ENCODE results near the gene IPO4. TPM values are rescaled to one million over a fixed set of nuclear protein-coding genes. Genes with fewer than 3 reads are reported as not detected.
A peak's percentile ranks its signal among the peaks of the same experiment; 100 is the strongest.

Gene IPO4
- total and polyA plus RNA-seq, 2 of the 13 experiments (the other 11 are each of a cell fraction or from before 2014, with no cell fraction given), result 39.0 to 179 TPM

DNA sequence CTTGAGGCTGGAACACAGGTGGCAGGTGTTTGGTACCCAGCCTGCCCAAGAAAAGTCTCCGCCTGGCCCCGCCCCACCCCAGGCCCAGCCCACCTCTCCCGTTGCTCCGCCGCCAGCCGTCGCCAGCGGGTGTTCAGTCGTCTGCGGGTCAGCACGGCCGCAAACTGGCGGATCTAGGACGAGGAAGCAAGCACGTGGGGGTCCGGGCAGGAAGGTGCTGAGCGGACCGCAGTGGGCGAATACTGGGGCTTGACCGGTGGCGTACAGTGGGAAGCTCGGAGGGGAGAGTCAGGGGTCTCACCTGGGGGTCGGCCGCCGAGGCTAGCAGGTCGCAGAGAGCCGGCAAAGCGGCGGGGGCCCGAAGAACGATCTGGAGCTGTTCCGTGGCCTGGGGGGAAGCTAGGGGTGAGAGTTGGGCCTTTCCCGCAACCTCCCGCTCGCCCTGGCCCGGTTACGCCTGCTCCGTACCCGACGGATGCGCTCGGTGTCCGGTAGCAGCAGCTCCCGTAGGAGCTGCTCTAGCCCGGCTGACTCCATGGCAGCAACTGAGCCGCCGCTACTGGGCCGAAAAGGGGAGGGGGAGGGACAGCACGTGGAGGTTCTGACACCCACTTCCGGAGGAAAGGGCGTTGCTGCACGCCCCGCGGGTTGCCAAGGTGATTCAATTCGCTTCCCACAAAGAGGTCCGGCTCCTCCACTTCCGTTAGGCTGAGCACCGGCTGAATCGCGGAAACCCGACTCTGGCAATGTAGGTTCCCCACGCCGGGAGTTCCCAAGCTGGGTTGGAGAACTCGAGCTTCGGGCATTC lies at the start of gene IPO4 (continued):
- TF ChIP-seq HNRNPUL1 (IDR thresholded peaks at IDR 0.05; ENCODE audit: low read depth, low read length) (no peak), AKAP8 (CRISPR knock-in tag; IDR thresholded peaks at IDR 0.05) (peak; percentile 96), KLF6 (CRISPR knock-in tag; IDR thresholded peaks at IDR 0.05) (peak; percentile 98), ZNF775 (CRISPR knock-in tag; IDR thresholded peaks at IDR 0.05; ENCODE audit: borderline replicate concordance) (peak; percentile 56; the same call in 1 of the 2 replicates), RCOR2 (CRISPR knock-in tag; IDR thresholded peaks at IDR 0.05) (peak; percentile 88), ZNF367 (CRISPR knock-in tag; IDR thresholded peaks at IDR 0.05; ENCODE audit: borderline replicate concordance) (peak; percentile 84; the same call in 1 of the 2 replicates), CBFB (CRISPR knock-in tag; IDR thresholded peaks at IDR 0.05) (peak; percentile 99), RFXANK (CRISPR knock-in tag; IDR thresholded peaks at IDR 0.05) (peak; percentile 93; the same call in 1 of the 2 replicates), SMC3 (IDR thresholded peaks at IDR 0.05; ENCODE audit: low read length) (peak; percentile 13; the same call in 1 of the 2 replicates), HDAC6 (IDR thresholded peaks at IDR 0.05; ENCODE audit: low read depth, low read length) (no peak)
- TF ChIP-seq, protein P1, sequence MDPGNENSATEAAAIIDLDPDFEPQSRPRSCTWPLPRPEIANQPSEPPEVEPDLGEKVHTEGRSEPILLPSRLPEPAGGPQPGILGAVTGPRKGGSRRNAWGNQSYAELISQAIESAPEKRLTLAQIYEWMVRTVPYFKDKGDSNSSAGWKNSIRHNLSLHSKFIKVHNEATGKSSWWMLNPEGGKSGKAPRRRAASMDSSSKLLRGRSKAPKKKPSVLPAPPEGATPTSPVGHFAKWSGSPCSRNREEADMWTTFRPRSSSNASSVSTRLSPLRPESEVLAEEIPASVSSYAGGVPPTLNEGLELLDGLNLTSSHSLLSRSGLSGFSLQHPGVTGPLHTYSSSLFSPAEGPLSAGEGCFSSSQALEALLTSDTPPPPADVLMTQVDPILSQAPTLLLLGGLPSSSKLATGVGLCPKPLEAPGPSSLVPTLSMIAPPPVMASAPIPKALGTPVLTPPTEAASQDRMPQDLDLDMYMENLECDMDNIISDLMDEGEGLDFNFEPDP (CRISPR knock-in tag; conservative IDR thresholded peaks at IDR 0.05), result no peak
- TF ChIP-seq, protein P2, sequence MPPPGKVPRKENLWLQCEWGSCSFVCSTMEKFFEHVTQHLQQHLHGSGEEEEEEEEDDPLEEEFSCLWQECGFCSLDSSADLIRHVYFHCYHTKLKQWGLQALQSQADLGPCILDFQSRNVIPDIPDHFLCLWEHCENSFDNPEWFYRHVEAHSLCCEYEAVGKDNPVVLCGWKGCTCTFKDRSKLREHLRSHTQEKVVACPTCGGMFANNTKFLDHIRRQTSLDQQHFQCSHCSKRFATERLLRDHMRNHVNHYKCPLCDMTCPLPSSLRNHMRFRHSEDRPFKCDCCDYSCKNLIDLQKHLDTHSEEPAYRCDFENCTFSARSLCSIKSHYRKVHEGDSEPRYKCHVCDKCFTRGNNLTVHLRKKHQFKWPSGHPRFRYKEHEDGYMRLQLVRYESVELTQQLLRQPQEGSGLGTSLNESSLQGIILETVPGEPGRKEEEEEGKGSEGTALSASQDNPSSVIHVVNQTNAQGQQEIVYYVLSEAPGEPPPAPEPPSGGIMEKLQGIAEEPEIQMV (CRISPR knock-in tag; IDR thresholded peaks at IDR 0.05; ENCODE audit: low read depth), result peak; percentile 84; the same call in 1 of the 2 replicates
- TF ChIP-seq, protein P3, sequence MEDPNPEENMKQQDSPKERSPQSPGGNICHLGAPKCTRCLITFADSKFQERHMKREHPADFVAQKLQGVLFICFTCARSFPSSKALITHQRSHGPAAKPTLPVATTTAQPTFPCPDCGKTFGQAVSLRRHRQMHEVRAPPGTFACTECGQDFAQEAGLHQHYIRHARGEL (CRISPR knock-in tag; IDR thresholded peaks at IDR 0.05), result peak; percentile 92
- TF ChIP-seq, protein P4, sequence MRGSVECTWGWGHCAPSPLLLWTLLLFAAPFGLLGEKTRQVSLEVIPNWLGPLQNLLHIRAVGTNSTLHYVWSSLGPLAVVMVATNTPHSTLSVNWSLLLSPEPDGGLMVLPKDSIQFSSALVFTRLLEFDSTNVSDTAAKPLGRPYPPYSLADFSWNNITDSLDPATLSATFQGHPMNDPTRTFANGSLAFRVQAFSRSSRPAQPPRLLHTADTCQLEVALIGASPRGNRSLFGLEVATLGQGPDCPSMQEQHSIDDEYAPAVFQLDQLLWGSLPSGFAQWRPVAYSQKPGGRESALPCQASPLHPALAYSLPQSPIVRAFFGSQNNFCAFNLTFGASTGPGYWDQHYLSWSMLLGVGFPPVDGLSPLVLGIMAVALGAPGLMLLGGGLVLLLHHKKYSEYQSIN (CRISPR knock-in tag; IDR thresholded peaks at IDR 0.05; ENCODE audit: borderline replicate concordance), result no peak
- TF ChIP-seq, protein P5, sequence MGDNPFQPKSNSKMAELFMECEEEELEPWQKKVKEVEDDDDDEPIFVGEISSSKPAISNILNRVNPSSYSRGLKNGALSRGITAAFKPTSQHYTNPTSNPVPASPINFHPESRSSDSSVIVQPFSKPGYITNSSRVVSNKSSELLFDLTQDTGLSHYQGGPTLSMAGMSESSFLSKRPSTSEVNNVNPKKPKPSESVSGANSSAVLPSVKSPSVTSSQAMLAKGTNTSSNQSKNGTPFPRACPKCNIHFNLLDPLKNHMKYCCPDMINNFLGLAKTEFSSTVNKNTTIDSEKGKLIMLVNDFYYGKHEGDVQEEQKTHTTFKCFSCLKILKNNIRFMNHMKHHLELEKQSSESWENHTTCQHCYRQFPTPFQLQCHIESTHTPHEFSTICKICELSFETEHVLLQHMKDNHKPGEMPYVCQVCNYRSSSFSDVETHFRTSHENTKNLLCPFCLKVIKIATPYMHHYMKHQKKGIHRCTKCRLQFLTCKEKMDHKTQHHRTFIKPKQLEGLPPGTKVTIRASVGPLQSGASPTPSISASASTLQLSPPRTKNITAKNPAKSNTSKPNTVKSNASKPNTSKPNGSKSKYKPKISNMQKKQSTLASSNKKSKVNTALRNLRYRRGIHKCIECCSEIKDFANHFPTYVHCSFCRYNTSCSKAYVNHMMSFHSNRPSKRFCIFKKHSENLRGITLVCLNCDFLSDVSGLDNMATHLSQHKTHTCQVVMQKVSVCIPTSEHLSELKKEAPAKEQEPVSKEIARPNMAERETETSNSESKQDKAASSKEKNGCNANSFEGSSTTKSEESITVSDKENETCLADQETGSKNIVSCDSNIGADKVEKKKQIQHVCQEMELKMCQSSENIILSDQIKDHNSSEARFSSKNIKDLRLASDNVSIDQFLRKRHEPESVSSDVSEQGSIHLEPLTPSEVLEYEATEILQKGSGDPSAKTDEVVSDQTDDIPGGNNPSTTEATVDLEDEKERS (CRISPR knock-in tag; IDR thresholded peaks at IDR 0.05), result peak; percentile 96
- TF ChIP-seq, protein P6, sequence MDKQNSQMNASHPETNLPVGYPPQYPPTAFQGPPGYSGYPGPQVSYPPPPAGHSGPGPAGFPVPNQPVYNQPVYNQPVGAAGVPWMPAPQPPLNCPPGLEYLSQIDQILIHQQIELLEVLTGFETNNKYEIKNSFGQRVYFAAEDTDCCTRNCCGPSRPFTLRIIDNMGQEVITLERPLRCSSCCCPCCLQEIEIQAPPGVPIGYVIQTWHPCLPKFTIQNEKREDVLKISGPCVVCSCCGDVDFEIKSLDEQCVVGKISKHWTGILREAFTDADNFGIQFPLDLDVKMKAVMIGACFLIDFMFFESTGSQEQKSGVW (CRISPR knock-in tag; IDR thresholded peaks at IDR 0.05; ENCODE audit: borderline replicate concordance), result no peak
- TF ChIP-seq, protein P7, sequence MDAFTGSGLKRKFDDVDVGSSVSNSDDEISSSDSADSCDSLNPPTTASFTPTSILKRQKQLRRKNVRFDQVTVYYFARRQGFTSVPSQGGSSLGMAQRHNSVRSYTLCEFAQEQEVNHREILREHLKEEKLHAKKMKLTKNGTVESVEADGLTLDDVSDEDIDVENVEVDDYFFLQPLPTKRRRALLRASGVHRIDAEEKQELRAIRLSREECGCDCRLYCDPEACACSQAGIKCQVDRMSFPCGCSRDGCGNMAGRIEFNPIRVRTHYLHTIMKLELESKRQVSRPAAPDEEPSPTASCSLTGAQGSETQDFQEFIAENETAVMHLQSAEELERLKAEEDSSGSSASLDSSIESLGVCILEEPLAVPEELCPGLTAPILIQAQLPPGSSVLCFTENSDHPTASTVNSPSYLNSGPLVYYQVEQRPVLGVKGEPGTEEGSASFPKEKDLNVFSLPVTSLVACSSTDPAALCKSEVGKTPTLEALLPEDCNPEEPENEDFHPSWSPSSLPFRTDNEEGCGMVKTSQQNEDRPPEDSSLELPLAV (CRISPR knock-in tag; conservative IDR thresholded peaks at IDR 0.05; ENCODE audit: low read depth), result no peak

Data from HepG2 (cell line).